IMR-90 (cell line): ENCODE results near the gene MTMR1. TPM values are rescaled to one million over a fixed set of nuclear protein-coding genes. Genes with fewer than 3 reads are reported as not detected.

Experiments used
- ATAC-seq: fragments of 200-7000 bp; cut with Tn5 transposase; 2 replicates; pipeline ENCODE4 v1.9.1; 2020; ENCODE audit warnings: low read depth, mild to moderate bottlenecking, moderate library complexity
- BruUV-seq: library from RNA; stranded (reverse); fragments of 400-500 nt; replicated peaks from 2 replicates; lab custom pipeline; 2021; lab: Mats Ljungman, UMichigan
- CTCF ChIA-PET: fragments of 300-600 bp; formaldehyde crosslinking; extraction: SDS; loops from one replicate; lab custom pipeline; 2021; ENCODE audit warnings: antibody characterized with exemption; lab: Yijun Ruan, JAX
- POLR2A ChIA-PET: fragments of 300-600 bp; sonication (Branson Sonifier 250); formaldehyde crosslinking; loops from one replicate; lab custom pipeline; 2022; ENCODE audit warnings: antibody characterized with exemption; ENCODE audit not compliant: unreplicated experiment; lab: Charles Lee
- DNase-seq: peaks from one replicate; pipeline ENCODE4 v3.0.0; 2013
- H2AFZ ChIP-seq: replicated peaks from 2 replicates; pipeline ENCODE3; 2013; ENCODE audit warnings: low read length, mild to moderate bottlenecking; ENCODE audit not compliant: poor library complexity
- H2AK5ac ChIP-seq: 2 replicates; pipeline ENCODE4 v1.6.1; 2013; ENCODE audit warnings: low read depth, low read length, inconsistent platforms
- H2AK9ac ChIP-seq: replicated peaks from 2 replicates; pipeline ENCODE3; 2013; ENCODE audit warnings: mild to moderate bottlenecking, low read depth, low read length, moderate library complexity; ENCODE audit not compliant: poor library complexity
- H2BK120ac ChIP-seq: 2 replicates; pipeline ENCODE4 v1.6.1; 2013; ENCODE audit warnings: low read depth, low read length, inconsistent platforms
- H2BK15ac ChIP-seq: 3 replicates; pipeline ENCODE4 v1.6.1; 2013; ENCODE audit warnings: low read depth, low read length, inconsistent platforms
- H2BK20ac ChIP-seq: 2 replicates; pipeline ENCODE4 v1.6.1; 2013; ENCODE audit warnings: low read depth, mild to moderate bottlenecking, inconsistent platforms, low read length, moderate library complexity
- H2BK5ac ChIP-seq: 2 replicates; pipeline ENCODE4 v1.6.1; 2013; ENCODE audit warnings: mild to moderate bottlenecking, low read depth, low read length, inconsistent platforms; ENCODE audit not compliant: poor library complexity, severe bottlenecking
- H3K14ac ChIP-seq: replicated peaks from 2 replicates; pipeline ENCODE4 v1.6.1; 2013; ENCODE audit warnings: low read depth, low read length, inconsistent platforms
- H3K18ac ChIP-seq: 2 replicates; pipeline ENCODE4 v1.6.1; 2013; ENCODE audit warnings: low read depth, low read length, control low read depth
- H3K23ac ChIP-seq: 2 replicates; pipeline ENCODE4 v1.6.1; 2013; ENCODE audit warnings: low read depth, low read length, inconsistent platforms
- H3K27ac ChIP-seq: 2 replicates; pipeline ENCODE4 v1.5.1; 2013; ENCODE audit warnings: mild to moderate bottlenecking, control low read depth, low read length; ENCODE audit not compliant: insufficient read depth
- H3K27me3 ChIP-seq: 2 replicates; pipeline ENCODE4 v1.6.1; 2013; ENCODE audit warnings: low read length; ENCODE audit not compliant: control insufficient read depth, insufficient read depth
- H3K36me3 ChIP-seq: 2 replicates; pipeline ENCODE4 v1.6.1; 2013; ENCODE audit warnings: low read length, mixed read lengths; ENCODE audit not compliant: control insufficient read depth, insufficient read depth
- H3K4ac ChIP-seq: 2 replicates; pipeline ENCODE4 v1.6.1; 2013; ENCODE audit warnings: low read depth, low read length, inconsistent platforms
- H3K4me1 ChIP-seq: 2 replicates; pipeline ENCODE4 v1.6.1; 2013; ENCODE audit warnings: low read length, mixed read lengths; ENCODE audit not compliant: control insufficient read depth, insufficient read depth
- H3K4me2 ChIP-seq: 2 replicates; pipeline ENCODE4 v1.6.1; 2013; ENCODE audit warnings: low read depth, mild to moderate bottlenecking, control low read depth, low read length, moderate library complexity
- H3K4me3 ChIP-seq: 2 replicates; pipeline ENCODE4 v1.5.1; 2013; ENCODE audit warnings: low read depth, mild to moderate bottlenecking, control low read depth, low read length, moderate library complexity; ENCODE audit not compliant: insufficient read depth
- H3K56ac ChIP-seq: 2 replicates; pipeline ENCODE4 v1.6.1; 2013; ENCODE audit warnings: low read length, inconsistent platforms; ENCODE audit not compliant: insufficient read depth; ENCODE audit errors: extremely low read depth
- H3K79me1 ChIP-seq, 2 experiments: 2 replicates each; pipeline ENCODE4 v1.6.1; 2013; ENCODE audit warnings: low read length in 2 of 2, inconsistent platforms in 1 of 2, low read depth in 1 of 2
- H3K9ac ChIP-seq: 2 replicates; pipeline ENCODE4 v1.6.1; 2013; ENCODE audit warnings: low read depth, low read length, control low read depth
- H3K9me1 ChIP-seq: 2 replicates; pipeline ENCODE4 v1.6.1; 2013; ENCODE audit warnings: low read length, inconsistent platforms; ENCODE audit not compliant: insufficient read depth
- H3K9me3 ChIP-seq: 2 replicates; pipeline ENCODE4 v1.6.1; 2013; ENCODE audit warnings: low read length; ENCODE audit not compliant: control insufficient read depth, insufficient read depth
- H4K20me1 ChIP-seq: 2 replicates; pipeline ENCODE4 v1.6.1; 2013; ENCODE audit warnings: low read length, inconsistent platforms; ENCODE audit not compliant: insufficient read depth
- H4K5ac ChIP-seq: 2 replicates; pipeline ENCODE4 v1.6.1; 2013; ENCODE audit warnings: mild to moderate bottlenecking, low read depth, low read length, control low read depth
- H4K8ac ChIP-seq, 2 experiments: 2 replicates each; pipeline ENCODE4 v1.6.1; 2013; ENCODE audit warnings: low read depth in 2 of 2, low read length in 2 of 2, control low read depth in 1 of 2, inconsistent platforms in 1 of 2
- H4K91ac ChIP-seq: 2 replicates; pipeline ENCODE4 v1.6.1; 2013; ENCODE audit warnings: low read depth, low read length, inconsistent platforms; ENCODE audit not compliant: insufficient read depth
- BHLHE40 ChIP-seq: fragments of 150-350 bp; IDR thresholded peaks from 2 replicates; pipeline ENCODE4 v1.6.1; 2016; ENCODE audit warnings: mild to moderate bottlenecking, low read depth, low read length
- CTCF ChIP-seq: conservative IDR thresholded peaks from 2 replicates; pipeline ENCODE4 v1.5.1; 2012; ENCODE audit warnings: mild to moderate bottlenecking, low read depth, low read length, improper control_type of control experiment
- MAFK ChIP-seq: IDR thresholded peaks from 2 replicates; pipeline ENCODE4 v1.6.1; 2012; ENCODE audit warnings: low read depth, low read length, improper control_type of control experiment
- MAZ ChIP-seq: IDR thresholded peaks from 2 replicates; pipeline ENCODE4 v1.6.1; 2012; ENCODE audit warnings: low read depth, mild to moderate bottlenecking, low read length, improper control_type of control experiment, moderate library complexity, borderline replicate concordance
- RFX5 ChIP-seq: IDR thresholded peaks from 2 replicates; pipeline ENCODE4 v1.8.0; 2012; ENCODE audit warnings: low read depth, mild to moderate bottlenecking, low read length, moderate library complexity
- USF2 ChIP-seq: fragments of 150-350 bp; IDR thresholded peaks from 2 replicates; pipeline ENCODE4 v1.6.1; 2017; ENCODE audit warnings: mild to moderate bottlenecking, antibody characterized with exemption, low read length, low read depth
- WGBS, 2 experiments: methylation state at CpG; one replicate each; pipeline versions ENCODE4 v1.1.5 to v1.1.7; 2013; ENCODE audit warnings: missing lambda C conversion rate in 2 of 2; ENCODE audit not compliant: insufficient read length in 1 of 2; ENCODE audit errors: extremely low coverage in 2 of 2; 5-methylcytosine and 5-hydroxymethylcytosine counted together
- dilution Hi-C: fragments of 300-500 bp; cut with HindIII; formaldehyde crosslinking; loops from one replicate; pipeline ENCODE4 v1.14.3; 2018; ENCODE audit warnings: low sequenced_read_pairs; ENCODE audit not compliant: unreplicated experiment
- in situ Hi-C: fragments of 300-500 bp; cut with MboI; formaldehyde crosslinking; loops from 3 replicates; pipeline ENCODE4 v1.14.3; 2019; ENCODE audit warnings: low sequenced_read_pairs, inconsistent platforms, mixed read lengths
- intact Hi-C: fragments of 100-400 bp; cut with micrococcal nuclease; formaldehyde crosslinking; loops from 2 replicates; pipeline ENCODE4 v1.10.0; 2022
- polyA plus RNA-seq, 3 experiments: library from polyadenylated mRNA; depleted of rRNA; stranded (reverse); fragments of >200 nt; gene quantifications; 2 replicates each; pipeline ENCODE4 v1.2.3, GENCODE V29; 2012; ENCODE audit warnings: low replicate concordance in 1 of 3
- total RNA-seq: library from RNA; depleted of rRNA; stranded (reverse); fragments of >200 nt; gene quantifications from 2 replicates; pipeline ENCODE4 v1.2.3, GENCODE V29; 2012

MTMR1 gene
- total and polyA plus RNA-seq, 2 of the 4 experiments (the other 2 are of a cell fraction), result 19.0 to 28.8 TPM

- H3K27ac ChIP-seq, result no peak overlapping the region
- H3K56ac ChIP-seq, result no peak overlapping the region
- H3K4ac ChIP-seq, result no peak overlapping the region
- H2BK5ac ChIP-seq, result no peak overlapping the region
- no peaks in the 10 kb centered on the region for H3K9me3 ChIP-seq
- no peak overlapping the region for H3K23ac ChIP-seq
- H3K36me3 ChIP-seq, result no peaks in the 10 kb centered on the region
- H3K4me3 ChIP-seq, result no peak overlapping the region
- ATAC-seq, result no peak
- no peak overlapping the region for H3K14ac ChIP-seq
- peaks cover under 1% of the 10 kb centered on the region; the same call in 1 of the 2 replicates for H3K4me1 ChIP-seq
- no peaks in the 10 kb centered on the region for H3K79me1 ChIP-seq
- no peak overlapping the region for H2BK20ac ChIP-seq
- POLR2A ChIA-PET, result no interaction called here
- H2AFZ ChIP-seq, result no peak overlapping the region
- no peaks in the 10 kb centered on the region for H3K27me3 ChIP-seq
- H2BK15ac ChIP-seq, result no peak overlapping the region
- 0 out of 2 replicates have a peak, but pooled peaks cover 1% of the 10 kb centered on the region for H3K9me1 ChIP-seq
- DNase-seq, result no peak
- in situ Hi-C loops, result no loop called here
- no peak overlapping the region for H4K8ac ChIP-seq
- no peak overlapping the region for H3K18ac ChIP-seq
- dilution Hi-C loops, result no loop called here
- H4K5ac ChIP-seq, result no peak overlapping the region
- no peak overlapping the region for H2BK120ac ChIP-seq
- H2AK9ac ChIP-seq, result no peak overlapping the region
- no peak overlapping the region for H4K91ac ChIP-seq
- intact Hi-C loops, result loop anchor here (2.0 to 10.0 kb wide), 2 partner anchors 30 to 318 kb away; partner anchors contain the start of gene MAMLD1
- no TSS peak for BruUV-seq
- no CpG with 5 or more reads among the region's 3 CpGs for WGBS, 2 experiments
- TF ChIP-seq RFX5 (no peak), CTCF (no peak), MAZ (no peak), USF2 (no peak), BHLHE40 (no peak), MAFK (no peak)
- H3K9ac ChIP-seq, result no peak overlapping the region
- CTCF ChIA-PET, result interaction anchor here (0.6 to 1.5 kb wide), 5 partner anchors 19 to 733 kb away, joined by 3 to 8 read pairs (median 5); no protein-coding TSS in a partner anchor
- H3K4me2 ChIP-seq, result no peak overlapping the region
- H4K20me1 ChIP-seq, result no peaks in the 10 kb centered on the region
- no peak overlapping the region for H2AK5ac ChIP-seq
Observed at GRCh38 chrX:150683112-150683511, 10.1 kb upstream of the MTMR1 start.
